A172 (cell line): ENCODE results near the gene ZFP36L2. TPM values are rescaled to one million over a fixed set of nuclear protein-coding genes. Genes with fewer than 3 reads are reported as not detected.
A peak's percentile ranks its signal among the peaks of the same experiment; 100 is the strongest.

Experiments
- DNase-seq: peaks from one replicate; pipeline ENCODE4 v3.0.0-alpha.2; 2015; ENCODE audit warnings: low spot score
- total RNA-seq: library from RNA; depleted of rRNA; stranded (reverse); fragments of >200 nt; shearing (Covaris generic); gene quantifications from 2 replicates; pipeline ENCODE4 v1.2.3, GENCODE V29; 2014

Gene ZFP36L2
- total RNA-seq, 1 experiment from 2014 or later: 1.4 TPM

DNA sequence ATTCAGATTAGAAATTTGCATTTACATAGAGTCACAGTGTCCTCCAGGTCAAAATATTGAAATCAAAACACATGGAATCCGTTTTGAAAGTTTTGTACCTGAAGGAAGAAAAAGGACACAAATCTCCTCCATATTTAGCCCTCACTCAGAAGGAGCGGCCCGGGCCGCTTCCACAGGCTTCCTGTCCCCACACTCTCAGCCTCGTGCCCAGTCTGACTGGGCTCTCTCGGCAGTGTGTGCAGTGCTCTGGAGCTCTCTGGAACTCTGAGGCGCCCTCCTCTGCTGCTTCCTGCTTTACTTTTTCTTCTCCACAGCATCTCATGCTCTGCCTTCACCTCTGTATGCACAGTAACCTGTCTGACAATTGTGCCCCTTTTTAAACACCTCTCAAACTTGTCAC lies 22.2 kb upstream of the ZFP36L2 start:
- DNase-seq: no peak

DNA sequence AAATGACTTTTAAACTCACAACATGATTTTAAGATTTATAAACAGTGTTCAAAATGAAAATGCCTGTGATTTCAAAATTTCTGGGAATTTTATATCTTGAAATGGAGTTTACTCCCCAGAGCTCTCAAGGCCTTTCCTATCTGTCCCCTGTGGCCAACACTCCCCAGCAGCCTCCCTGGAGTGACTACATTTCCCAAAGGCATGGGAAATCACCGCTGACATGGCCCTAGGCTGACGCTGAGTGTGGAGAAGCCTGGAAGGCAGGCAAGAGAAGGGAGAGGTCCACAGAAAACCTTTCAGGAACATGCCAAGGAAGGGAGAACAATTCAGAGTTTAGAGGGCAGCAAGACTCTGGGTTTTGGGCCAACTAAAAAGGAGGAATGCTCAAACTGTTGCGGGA lies 20.2 kb upstream of the ZFP36L2 start:
- DNase-seq: no peak

DNA sequence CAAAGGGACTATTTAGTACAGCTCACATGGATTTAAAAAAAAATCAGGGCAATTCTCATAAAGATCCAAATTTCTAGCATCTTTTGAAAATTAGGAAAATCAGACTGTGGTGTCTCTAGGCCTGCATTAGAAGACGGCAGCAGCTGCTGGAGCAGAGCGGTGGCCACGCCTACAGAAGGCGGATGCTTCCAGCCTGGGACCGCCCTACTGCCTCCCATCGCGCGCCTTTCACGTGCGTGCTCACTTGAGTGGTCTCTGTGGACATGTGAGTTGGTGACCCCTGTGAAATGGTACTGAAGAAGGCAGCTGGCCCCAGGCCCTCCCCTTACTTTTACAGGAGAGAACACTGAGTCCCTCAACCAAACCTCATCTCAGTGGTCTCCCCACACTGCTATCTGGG lies 15.2 kb upstream of the ZFP36L2 start:
- DNase-seq: no peak

DNA sequence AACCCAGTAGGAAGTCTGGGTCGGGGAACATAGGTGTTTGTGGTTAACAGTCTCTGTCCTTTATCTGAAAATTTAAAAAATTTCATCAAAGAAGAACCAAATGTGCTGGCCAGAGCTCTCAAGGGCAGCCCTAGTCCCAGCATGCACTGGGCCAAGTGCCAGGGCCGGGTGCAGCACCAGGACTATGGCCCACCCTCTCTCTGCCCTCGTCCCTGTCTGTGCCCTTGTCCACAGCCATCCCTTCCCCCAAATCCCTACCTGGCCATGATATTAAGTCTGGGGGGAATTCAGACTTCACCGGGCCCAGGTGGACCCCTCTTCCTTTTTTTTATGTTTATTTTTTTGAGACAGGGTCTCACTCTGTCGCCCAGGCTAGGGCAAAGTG lies 14.4 kb upstream of the ZFP36L2 start:
- no peak for DNase-seq

DNA sequence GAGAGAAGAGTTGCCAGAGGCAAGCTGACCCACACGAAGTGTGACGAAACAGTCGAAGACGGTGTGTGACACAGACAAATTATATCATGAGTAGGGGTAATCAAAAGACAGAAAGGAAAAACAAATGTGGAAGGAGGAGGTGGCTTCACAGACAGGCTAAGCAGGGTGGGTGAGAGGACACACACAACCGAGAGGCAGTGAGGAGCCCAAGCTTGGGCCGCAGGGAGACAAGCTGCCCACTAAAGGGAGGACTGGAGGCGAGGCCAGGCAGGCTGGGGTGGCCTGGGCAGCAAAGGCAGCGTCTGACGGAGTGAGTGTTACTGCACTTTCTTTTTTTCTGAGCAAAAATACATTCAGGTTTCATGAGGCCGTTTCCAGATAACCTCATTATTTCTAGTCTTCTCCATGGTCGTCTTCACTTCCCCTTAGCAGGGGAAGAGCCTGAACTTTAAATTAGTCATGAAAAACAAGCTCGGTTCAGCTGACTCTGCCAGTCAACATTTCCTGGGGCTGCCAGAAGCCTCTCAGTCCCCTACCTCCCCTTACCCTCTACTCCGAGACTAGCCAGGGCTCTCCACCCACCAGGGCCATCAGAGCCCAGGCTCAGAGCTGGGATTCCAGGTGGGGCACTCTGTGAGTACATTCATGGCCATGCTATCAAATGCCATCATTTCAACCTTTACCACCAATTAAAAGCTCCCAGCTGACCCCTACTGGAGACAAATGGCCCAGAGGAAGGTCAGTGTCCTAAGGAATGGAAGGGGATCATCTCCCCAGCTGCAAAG lies 13.8 kb upstream of the ZFP36L2 start:
- DNase-seq: no peak

DNA sequence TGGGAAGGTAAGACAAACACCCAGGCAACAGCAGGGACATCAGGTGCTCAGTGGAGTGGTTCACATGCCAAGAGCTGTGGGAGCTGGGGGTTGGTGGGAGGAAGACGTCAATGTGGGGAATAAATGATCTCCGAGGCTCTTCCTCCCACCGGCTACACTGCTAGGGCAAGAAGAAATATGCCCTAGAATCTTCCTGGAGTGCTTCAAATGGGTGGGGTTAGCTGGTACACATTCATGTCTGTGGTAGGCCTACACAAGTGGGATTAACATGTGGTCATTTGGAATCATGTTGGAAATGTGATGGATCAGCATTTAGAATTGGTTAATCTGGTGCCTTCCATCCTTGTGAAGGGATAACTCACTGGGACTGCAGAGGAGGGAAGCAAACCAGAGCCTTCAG lies 12.4 kb upstream of the ZFP36L2 start:
- DNase-seq: no peak

DNA sequence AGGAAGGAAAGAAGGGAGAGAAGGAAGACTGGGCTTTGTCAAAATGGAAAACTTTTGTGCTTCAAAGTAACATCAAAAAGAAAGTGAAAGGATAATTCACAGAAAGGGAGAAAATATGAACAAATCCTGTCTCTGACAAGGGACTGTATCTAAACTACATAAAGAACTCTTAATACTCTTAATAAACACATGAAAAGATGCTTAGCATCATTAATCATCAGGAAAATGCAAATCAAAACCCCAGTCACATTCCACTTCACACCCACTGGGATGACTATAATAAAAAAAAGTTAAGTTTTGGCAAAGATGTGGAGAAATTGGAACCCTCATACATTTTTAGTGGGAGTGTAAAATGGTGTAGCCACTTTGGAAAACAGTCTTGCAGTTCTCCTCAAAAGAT lies 11.8 kb upstream of the ZFP36L2 start:
- no peak for DNase-seq

DNA sequence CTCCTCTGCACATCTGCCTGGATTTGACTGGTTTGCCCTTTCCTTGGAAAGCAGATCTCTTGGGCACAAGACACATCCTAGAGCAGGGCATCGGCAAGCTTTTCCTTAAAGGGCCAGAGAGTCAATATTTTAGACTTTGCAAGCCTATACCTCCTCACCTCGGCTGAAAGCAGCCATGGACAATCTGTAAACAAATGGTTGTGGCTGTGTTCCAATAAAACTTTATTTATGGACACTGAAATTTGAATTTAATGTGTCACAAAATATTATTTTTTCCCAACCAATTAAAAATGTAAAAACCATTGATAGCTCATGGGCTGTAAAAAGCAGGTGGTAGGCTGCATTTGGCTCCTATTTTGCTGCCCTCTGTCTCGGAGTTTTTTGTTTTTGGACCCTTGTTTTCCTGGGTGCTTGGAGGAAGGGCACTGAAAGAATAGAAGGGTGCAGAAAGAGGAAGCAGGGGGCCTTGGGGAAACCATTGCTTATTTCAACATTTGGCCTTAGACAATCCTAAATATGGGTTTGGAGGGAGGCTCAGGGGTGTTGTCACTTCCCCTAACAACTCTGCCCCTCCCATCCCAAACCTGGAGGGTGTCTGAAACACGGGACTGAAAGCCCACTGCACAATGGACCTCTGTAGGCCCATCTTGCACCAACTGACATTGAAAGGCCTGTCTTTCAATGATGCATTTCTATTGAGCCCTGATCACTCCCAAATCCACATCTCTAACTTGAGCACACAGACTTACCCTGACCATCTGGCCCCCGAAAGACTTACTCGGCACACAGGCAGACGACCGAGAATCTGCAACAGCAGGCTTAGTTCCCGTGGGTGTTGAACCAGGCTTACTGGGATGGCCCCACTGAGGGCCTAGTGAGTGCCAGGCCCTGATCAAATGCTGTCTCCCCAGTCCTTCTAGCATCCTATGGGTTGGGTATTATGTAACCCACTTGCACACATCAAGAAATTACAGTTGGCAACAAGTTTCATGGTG lies 7.1 kb upstream of the ZFP36L2 start:
- DNase-seq: no peak

DNA sequence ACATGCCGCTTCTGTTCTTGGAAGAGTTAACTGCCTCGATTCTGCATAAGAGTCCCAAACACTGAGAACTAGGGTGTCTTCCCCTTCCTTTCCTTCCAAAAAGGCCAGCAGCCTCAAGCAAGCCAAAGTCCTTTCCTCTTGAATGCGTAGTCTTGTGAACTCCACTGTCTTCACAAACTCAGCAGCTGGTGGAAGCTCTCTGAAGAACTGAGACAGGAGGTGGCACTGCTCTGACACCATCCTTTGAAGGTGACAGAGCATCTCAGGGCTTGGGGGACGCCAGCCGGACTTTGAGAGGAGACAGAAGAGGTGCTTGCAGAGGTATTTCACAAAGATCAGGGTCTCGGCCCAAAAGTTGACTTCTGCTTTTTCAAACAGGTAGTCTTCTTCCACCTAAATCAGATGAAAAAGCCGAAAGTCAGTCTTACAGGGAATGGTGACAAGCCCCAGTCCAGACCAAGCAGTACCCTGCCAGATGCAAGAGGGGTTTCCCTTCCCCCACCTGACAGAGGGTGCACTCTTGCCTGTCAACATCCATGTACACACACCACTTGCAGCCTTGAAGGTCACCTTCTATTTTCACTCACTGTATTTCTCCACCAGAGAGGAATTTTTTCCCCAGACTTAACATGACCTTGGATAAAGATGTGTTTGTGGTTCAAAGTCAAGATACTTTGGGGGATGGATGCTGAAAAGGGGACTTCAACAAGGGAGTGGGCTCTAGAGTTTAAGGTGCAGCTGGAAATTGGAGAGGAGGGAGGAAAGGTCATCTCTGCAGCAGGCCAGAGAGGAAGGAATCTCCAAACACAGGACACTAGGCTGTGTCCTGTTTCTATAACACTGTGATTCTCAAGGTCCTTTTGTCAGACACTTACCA lies 4.8 kb upstream of the ZFP36L2 start:
- DNase-seq: no peak

DNA sequence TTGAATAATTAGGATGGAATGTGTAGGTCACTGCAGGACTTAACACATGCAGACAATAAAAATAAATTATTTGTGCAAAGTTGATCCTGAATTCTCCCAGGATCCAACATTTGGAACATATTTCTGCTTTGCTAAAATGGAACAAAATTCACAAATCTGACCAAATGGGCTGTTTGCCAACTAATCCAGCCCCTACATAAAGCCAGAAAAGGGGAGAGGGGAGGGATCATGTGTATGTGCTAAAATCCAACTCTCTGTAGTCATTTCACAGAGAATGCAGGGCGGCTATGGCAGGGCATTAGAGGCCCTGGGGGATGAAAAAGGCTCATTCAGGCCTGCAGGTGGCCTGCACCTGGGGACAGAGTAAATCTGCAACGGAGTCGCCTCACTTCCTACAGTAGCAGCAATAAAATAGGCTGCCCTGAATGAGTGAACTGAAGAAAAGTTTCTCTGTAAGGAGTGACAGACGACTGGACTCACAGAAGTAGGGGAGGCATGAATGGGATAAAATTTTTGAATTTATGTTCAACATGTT lies 4.0 kb upstream of the ZFP36L2 start:
- no peak for DNase-seq

DNA sequence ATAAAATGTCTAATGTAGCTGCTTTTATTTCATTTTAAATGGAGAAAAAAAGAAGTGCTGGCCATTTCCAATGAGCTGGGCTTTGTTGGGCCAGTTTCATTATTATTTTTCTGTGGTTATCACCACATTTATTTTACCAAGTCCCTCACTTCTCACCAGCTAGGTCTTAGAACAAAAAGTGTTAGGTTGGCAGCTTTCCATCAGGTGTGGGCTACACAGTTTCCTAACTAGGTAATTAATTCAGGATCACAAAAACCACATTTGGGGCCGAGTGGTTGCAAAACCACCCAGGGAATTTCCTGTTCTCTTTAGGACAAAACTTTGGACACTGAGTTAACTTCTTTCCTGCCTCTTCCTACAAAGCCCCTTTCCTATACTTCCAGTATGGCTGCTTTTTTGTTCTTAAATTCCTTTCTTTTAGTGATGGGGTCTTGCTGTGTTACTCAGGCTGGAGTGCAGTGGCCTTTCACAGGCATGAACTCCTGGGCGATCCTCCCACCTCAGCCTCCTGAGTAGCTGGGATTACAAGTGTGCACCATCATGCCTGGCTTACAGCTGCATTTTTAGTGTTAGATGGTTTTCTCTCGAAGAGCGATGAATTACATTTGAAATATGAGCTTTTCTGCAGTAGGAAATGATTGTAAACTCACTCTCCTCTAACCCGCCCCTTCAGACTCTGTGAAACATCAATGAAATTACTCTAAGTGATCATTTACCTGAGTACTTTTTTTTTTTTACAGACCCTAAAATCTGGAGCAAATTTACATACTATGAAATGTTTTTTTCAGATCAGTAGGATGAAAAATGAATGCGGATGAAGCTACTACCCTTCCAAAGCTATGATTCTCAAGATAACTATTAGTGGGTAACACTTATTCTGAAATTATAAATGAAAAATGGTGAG lies 2.6 kb upstream of the ZFP36L2 start:
- DNase-seq: no peak

DNA sequence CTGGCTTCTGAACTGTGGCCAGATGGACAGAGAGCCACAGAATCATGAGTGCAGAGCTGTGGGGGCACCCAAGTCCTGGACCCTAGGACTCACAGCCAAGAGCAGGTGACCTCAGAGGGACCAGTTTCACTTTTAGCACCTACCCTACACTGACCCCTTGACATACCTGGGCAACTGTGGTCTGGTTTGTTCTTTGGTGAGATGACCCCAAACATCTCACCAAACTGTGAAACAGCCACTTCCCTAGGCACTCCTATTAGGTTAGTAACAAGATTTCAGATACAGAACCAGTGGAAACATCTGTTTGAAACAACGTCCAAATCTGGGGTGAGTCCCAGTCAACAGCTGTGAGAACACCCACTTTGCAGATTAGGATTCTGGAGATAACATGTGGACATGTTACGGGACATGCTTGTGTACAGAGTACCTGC lies 1.9 kb upstream of the ZFP36L2 start:
- DNase-seq: no peak

DNA sequence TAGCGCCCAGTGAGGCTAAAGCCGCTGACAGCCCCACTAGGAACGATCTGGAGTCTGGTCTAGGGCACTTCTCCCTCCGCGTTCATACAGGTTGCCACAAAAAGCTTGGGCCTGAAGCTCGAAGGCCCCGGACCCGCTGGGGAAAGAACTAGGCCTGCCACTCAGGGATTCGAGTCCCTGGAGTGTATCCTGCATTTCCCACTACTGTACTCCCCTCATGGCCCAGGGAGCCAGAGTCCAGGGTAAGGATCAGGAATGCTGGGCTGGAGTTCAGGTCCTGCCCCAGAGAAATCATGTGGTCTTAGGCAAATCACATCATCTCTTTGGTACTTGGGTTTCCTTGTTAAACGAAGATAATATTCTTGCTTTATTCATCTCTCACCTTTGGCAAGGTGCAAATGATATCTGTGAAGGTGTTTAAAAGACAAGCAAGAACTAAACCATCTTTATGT lies 1.4 kb upstream of the ZFP36L2 start:
- no peak for DNase-seq

DNA sequence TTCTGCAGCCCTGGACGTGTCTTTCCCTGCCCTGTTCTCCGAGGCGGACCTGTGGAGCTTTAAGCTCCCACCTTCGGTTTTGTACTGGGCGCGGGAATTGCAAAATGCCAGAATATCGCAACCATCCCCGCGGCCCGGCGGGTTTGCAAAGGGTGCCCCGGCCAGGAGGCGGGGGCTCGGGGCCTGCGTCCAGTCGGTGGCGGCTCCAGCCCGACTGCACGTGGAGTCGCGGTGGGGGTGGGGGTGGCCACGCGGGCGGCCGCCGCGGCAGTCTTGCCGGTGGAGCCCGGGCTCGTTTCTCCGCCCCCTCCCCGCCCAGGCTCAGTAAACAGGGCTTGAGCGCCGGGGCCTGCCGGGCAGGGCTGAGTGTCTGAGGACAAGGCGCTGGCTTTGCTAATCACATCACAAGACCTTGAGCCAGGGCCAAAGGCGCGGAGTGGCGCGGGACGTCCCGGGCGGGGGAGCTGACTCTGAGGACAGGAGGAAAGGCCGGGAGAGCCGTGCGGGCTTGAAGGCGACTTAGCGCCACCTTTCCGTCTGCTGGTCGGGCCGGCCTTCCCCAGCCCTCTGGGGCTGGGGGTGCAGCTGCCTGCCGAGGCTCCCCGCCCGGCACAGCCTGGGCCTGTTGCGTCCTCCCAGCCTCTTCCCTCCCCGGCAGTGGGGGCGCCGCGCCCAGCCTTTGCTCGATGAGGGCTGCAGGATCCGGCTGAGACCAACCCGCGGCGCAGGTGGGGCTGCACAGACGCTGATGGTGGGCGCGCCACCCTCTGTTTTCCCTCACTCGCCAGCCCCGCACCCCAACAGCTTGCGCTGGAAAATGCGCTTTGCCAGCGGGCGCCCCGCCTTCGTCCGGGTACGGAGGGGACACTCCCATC lies 786 bp upstream of the ZFP36L2 start:
- DNase-seq: peak; percentile 72

DNA sequence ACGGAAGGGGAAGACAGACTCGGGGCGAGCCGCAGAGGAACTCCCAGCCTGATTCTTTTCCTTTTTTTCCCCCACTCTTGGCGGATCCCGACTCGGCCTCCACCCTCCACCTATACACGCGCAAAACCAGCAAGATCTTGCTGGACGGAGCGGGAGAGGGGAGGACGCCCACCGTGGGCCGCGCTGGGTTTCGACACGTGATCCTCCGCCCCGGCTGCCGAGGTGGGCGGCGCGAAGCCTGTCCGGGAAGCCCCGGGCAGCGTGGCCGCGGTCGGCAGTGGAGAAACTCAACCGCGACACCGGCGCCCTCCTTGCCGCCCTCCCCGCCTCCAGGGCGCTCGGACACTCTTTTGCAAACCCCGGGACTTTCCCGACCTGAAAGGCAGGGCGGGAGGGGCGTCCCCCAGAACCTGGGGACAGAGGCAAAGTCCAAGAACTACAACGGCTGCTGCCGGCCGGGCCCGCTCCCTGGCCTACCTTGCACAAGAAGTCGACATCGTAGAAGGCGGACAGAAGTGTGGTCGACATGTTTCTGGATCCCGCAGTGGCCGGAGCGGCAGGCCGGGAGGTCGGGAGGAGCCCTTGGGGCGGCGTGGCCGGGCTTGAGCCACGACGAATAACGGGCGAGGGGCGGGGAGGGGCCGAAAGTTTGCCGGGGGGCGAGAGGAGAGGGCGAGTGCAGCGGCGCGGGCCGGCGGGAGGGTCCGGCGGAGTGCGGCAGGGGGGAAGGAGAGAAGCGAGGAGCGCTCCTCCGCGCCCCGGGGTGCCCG lies 433 bp downstream of the ZFP36L2 start:
- peak; percentile 42 for DNase-seq

DNA sequence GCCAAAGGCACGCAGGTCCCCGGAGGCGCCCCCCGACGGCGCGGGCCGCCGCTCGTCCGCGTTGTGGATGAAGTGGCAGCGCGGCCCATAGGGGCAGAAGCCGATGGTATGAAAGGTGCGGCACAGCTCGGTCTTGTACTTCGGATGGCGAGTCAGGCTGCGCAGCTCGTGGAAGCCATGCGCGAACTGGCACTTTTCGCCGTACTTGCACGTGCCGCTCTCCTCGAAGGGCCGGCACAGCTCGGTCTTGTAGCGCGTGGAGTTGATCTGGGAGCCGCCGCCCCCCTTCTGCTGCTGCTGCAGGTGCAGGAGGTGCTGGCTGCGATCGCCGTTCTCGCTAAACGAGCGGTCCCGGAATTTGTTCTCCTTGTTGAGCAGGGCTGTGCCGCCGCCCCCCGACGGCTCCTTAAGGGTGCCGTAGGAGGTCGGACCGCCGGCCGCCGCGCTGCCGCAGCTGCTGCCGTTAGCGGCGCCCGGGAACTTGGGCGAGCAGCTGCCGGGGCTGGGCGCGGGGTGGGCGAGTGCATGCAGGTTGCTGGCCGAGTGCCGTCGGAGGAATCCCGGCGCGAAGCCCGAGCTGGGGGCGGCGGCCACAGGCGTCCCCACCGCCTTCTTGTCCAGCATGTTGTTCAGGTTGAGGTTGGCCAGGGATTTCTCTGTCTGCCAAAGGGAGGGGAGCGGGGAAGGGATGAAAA lies 1.2 kb downstream of the ZFP36L2 start:
- no peak for DNase-seq

DNA sequence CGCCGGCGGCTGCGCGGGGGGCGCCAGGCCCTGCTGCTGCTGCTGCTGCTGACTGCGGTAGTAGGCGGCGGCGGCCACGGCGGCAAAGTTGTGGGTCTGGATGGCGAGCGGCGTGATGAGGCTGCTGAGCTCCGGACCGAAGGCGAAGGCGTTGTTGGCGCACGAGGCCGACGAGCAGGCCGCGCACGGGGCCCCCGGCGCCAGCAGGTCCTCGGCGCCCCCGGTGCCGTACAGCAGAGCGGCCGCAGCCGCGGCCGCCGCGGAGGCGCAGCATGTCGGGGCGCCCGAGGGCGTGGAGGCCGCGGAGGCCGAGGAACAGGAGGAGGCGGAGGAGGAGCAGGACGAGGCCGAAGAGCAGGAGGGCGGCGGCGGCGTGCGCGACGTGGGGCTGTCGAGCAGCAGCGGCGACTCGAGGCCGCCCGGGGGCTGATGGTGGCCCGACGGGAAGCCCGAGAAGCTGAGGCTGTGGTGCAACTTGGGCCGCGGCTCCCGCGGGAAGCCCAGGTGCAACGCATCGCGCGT lies 1.8 kb downstream of the ZFP36L2 start:
- no peak for DNase-seq

DNA sequence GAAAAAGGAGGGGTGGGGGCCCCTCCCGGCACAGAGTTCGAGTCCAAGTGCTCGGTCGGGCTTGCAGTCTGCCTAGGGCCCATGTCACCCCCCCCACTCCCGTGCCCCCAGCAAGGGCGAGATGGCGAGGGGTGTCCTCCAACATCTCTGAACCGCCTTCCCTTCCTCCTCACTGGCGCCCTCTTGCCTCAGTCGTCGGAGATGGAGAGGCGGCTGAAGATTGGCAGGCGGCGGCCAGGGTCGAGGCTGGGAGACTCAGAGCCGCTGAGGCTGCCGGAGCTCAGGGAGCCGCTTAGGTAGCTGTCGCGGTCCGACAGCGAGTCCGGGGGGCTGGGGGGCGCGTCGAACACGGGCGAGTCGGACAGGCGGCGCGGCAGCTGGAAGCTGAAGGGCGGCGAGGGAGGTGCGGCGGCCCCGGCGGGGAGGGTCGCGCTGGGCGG lies 2.3 kb downstream of the ZFP36L2 start:
- no peak for DNase-seq
